ENCODE measurements around the gene ASIC1. TPM values are rescaled to one million over a fixed set of nuclear protein-coding genes. Genes with fewer than 3 reads are reported as not detected.
A peak's percentile ranks its signal among the peaks of the same experiment; 100 is the strongest.

The ASIC1 gene
- total and polyA plus RNA-seq, 2 experiments from 2014 or later, result 0.76 to 1.5 TPM

GRCh38 chr12:50050119-50050385 lies 7.3 kb upstream of the ASIC1 start:
- TF ChIP-seq EZH2phosphoT487 (IDR thresholded peaks at IDR 0.05; ENCODE audit: unreplicated experiment) (no peak), CREB1 (CRISPR knock-in tag; IDR thresholded peaks at IDR 0.05; ENCODE audit: low read depth) (no peak), ZNF331 (CRISPR knock-in tag; IDR thresholded peaks at IDR 0.05; ENCODE audit: low read depth) (no peak), CTCF (conservative IDR thresholded peaks at IDR 0.05; ENCODE audit: low read depth in 2 of 2) (no peak), NANOG (IDR thresholded peaks at IDR 0.05; ENCODE audit: borderline replicate concordance) (no peak), REST (IDR thresholded peaks at IDR 0.05; ENCODE audit: unreplicated experiment) (no peak), POLR2AphosphoS5 (IDR thresholded peaks at IDR 0.05; ENCODE audit: low read depth) (no peak), ZNF114 (CRISPR knock-in tag; IDR thresholded peaks at IDR 0.05) (no peak), EZH2 (IDR thresholded peaks at IDR 0.05; ENCODE audit: low read depth, unreplicated experiment) (no peak), STAT1 (IDR thresholded peaks at IDR 0.05; ENCODE audit: unreplicated experiment) (no peak), JUNB (IDR thresholded peaks at IDR 0.05; ENCODE audit: unreplicated experiment) (no peak)
- TF ChIP-seq, protein P1, sequence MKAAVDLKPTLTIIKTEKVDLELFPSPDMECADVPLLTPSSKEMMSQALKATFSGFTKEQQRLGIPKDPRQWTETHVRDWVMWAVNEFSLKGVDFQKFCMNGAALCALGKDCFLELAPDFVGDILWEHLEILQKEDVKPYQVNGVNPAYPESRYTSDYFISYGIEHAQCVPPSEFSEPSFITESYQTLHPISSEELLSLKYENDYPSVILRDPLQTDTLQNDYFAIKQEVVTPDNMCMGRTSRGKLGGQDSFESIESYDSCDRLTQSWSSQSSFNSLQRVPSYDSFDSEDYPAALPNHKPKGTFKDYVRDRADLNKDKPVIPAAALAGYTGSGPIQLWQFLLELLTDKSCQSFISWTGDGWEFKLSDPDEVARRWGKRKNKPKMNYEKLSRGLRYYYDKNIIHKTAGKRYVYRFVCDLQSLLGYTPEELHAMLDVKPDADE (IDR thresholded peaks at IDR 0.05), result no peak
- TF ChIP-seq, protein P2, sequence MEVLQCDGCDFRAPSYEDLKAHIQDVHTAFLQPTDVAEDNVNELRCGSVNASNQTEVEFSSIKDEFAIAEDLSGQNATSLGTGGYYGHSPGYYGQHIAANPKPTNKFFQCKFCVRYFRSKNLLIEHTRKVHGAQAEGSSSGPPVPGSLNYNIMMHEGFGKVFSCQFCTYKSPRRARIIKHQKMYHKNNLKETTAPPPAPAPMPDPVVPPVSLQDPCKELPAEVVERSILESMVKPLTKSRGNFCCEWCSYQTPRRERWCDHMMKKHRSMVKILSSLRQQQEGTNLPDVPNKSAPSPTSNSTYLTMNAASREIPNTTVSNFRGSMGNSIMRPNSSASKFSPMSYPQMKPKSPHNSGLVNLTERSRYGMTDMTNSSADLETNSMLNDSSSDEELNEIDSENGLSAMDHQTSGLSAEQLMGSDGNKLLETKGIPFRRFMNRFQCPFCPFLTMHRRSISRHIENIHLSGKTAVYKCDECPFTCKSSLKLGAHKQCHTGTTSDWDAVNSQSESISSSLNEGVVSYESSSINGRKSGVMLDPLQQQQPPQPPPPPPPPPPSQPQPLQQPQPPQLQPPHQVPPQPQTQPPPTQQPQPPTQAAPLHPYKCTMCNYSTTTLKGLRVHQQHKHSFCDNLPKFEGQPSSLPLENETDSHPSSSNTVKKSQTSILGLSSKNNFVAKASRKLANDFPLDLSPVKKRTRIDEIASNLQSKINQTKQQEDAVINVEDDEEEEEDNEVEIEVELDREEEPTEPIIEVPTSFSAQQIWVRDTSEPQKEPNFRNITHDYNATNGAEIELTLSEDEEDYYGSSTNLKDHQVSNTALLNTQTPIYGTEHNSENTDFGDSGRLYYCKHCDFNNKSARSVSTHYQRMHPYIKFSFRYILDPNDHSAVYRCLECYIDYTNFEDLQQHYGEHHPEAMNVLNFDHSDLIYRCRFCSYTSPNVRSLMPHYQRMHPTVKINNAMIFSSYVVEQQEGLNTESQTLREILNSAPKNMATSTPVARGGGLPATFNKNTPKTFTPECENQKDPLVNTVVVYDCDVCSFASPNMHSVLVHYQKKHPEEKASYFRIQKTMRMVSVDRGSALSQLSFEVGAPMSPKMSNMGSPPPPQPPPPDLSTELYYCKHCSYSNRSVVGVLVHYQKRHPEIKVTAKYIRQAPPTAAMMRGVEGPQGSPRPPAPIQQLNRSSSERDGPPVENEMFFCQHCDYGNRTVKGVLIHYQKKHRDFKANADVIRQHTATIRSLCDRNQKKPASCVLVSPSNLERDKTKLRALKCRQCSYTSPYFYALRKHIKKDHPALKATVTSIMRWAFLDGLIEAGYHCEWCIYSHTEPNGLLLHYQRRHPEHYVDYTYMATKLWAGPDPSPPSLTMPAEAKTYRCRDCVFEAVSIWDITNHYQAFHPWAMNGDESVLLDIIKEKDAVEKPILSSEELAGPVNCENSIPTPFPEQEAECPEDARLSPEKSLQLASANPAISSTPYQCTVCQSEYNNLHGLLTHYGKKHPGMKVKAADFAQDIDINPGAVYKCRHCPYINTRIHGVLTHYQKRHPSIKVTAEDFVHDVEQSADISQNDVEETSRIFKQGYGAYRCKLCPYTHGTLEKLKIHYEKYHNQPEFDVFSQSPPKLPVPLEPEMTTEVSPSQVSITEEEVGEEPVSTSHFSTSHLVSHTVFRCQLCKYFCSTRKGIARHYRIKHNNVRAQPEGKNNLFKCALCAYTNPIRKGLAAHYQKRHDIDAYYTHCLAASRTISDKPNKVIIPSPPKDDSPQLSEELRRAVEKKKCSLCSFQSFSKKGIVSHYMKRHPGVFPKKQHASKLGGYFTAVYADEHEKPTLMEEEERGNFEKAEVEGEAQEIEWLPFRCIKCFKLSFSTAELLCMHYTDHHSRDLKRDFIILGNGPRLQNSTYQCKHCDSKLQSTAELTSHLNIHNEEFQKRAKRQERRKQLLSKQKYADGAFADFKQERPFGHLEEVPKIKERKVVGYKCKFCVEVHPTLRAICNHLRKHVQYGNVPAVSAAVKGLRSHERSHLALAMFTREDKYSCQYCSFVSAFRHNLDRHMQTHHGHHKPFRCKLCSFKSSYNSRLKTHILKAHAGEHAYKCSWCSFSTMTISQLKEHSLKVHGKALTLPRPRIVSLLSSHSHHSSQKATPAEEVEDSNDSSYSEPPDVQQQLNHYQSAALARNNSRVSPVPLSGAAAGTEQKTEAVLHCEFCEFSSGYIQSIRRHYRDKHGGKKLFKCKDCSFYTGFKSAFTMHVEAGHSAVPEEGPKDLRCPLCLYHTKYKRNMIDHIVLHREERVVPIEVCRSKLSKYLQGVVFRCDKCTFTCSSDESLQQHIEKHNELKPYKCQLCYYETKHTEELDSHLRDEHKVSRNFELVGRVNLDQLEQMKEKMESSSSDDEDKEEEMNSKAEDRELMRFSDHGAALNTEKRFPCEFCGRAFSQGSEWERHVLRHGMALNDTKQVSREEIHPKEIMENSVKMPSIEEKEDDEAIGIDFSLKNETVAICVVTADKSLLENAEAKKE (CRISPR knock-in tag; IDR thresholded peaks at IDR 0.05), result no peak
- Mint-ChIP-seq H3K27ac (no peak overlapping the region), H3K4me3 (peak overlapping the region; percentile 77), H3K9me3 (no peaks in the 10 kb centered on the region; the same call in 1 of the 3 replicates), H3K4me1 (peaks cover 15% of the 10 kb centered on the region), H3K27me3 (ENCODE audit: insufficient read depth, low read depth, poor library complexity) (peaks cover 51% of the 10 kb centered on the region), H3K36me3 (ENCODE audit: low read depth) (no peaks in the 10 kb centered on the region)
- ATAC-seq, result no peak
- Histone ChIP-seq H3F3A (replicated peaks; ENCODE audit: low read depth) (peaks cover 5% of the 10 kb centered on the region; the same call in 1 of the 2 replicates), H3K4me1 (ENCODE audit: insufficient read depth) (peaks cover 8% of the 10 kb centered on the region; the same call in 1 of the 2 replicates), H3K27ac (ENCODE audit: low read depth) (no peak overlapping the region), H4K20me1 (replicated peaks; ENCODE audit: insufficient read depth) (no peaks in the 10 kb centered on the region; the same call in 1 of the 2 replicates), H3K9me2 (ENCODE audit: insufficient read depth) (no peaks in the 10 kb centered on the region), H3K79me2 (replicated peaks; ENCODE audit: insufficient read depth) (no peaks in the 10 kb centered on the region), H3K36me3 (ENCODE audit: insufficient read depth) (no peaks in the 10 kb centered on the region), H3K4me2 (peak overlapping the region; percentile 84), H3K4me3 (peak overlapping the region; percentile 57), H2AFZ (peak overlapping the region; percentile 90; the same call in 1 of the 2 replicates), H3K27me3 (ENCODE audit: insufficient read depth) (peaks cover 83% of the 10 kb centered on the region)
- no peak for DNase-seq (ENCODE audit: low spot score)
